ENCODE measurements around the gene FOXI3. TPM values are rescaled to one million over a fixed set of nuclear protein-coding genes. Genes with fewer than 3 reads are reported as not detected.
"Not testable (repeated sequence)": the region's sequence is repeated elsewhere in the genome, so short reads cannot be mapped to it uniquely, and the experiment has no call there.

FOXI3 gene
- total and polyA plus RNA-seq, 5 experiments from 2014 or later = not detected

DNA sequence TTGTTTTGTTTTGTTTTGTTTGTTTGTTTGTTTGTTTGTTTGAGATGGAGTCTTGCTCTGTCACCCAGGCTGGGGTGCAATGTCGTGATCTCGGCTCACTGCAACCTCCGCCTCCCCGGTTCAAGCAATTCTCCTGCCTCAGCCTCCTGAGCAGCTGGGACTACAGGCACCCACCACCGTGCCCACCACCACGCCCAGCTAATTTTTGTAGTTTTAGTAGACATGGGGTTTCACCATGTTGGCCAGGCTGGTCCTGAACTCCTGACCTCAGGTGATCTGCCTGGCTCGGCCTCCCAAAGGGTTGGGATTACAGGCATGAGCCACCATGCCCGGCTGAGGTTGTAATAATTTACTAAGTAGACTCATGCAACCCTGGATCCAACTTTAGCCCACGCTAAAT, 33.4 kb downstream of the FOXI3 start:
- H3K4me3 Mint-ChIP-seq, POLR2A ChIA-PET, H3K9me3 Mint-ChIP-seq, H3K36me3 Mint-ChIP-seq, H3K4me1 Mint-ChIP-seq, H3K27ac Mint-ChIP-seq, ATAC-seq, DNase-seq: not testable (repeated sequence)
- H3K27me3 Mint-ChIP-seq = peaks cover 7 to 39% (median 17%) of the 10 kb centered on the region in 5 donors

- Mint-ChIP-seq H3K27me3 (peaks cover 11 to 29% (median 18%) of the 10 kb centered on the region in 5 donors), H3K36me3 (no peaks in the 10 kb centered on the region), H3K4me1 (no peaks in the 10 kb centered on the region), H3K9me3 (no peaks in the 10 kb centered on the region), H3K27ac (no peak overlapping the region), H3K4me3 (no peak overlapping the region)
- no peak for ATAC-seq
- POLR2A ChIA-PET = no interaction called here
- no peak for DNase-seq
Observed at GRCh38 chr2:88416016-88416663, 36.4 kb downstream of the FOXI3 start.

- DNase-seq, H3K4me3 Mint-ChIP-seq, H3K4me1 Mint-ChIP-seq, POLR2A ChIA-PET, H3K27ac Mint-ChIP-seq, H3K27me3 Mint-ChIP-seq, H3K9me3 Mint-ChIP-seq, H3K36me3 Mint-ChIP-seq, ATAC-seq: not testable (repeated sequence)
Observed at GRCh38 chr2:88408870-88409269, 43.6 kb downstream of the FOXI3 start.

- Mint-ChIP-seq H3K4me1 (no peaks in the 10 kb centered on the region), H3K27me3 (peaks cover 0 to 31% (median 10%) of the 10 kb centered on the region in 5 donors), H3K36me3 (no peaks in the 10 kb centered on the region), H3K9me3 (peaks cover 0 to 1% (median 0%) of the 10 kb centered on the region in 9 donors), H3K4me3 (no peak overlapping the region), H3K27ac (no peak overlapping the region)
- POLR2A ChIA-PET = no interaction called here
- DNase-seq (no peak), ATAC-seq (no peak)
Observed at GRCh38 chr2:88400037-88400767, 52.3 kb downstream of the FOXI3 start.

DNA sequence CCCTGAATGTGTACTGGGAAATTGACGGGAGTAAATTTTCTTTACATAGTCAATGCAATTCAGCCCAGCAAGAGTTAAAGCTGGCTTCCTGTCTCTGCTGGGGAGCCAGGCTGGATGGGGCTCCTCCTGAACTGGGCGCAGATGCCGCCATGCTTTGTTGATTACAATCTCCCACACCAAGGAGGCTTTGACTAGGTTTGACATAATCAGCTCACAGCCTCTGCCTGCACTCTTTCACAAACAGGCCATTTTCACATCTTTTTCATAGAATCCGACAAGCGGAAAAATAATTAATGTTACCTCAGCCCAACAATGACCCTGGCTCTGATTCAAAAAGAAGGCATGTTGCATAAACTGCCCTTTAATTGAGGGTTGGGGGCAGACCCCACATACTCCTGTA, 54.3 kb downstream of the FOXI3 start:
- no peaks in the 10 kb centered on the region for H3K36me3 Mint-ChIP-seq
- DNase-seq (no peak), ATAC-seq (no peak)
- peaks cover 0 to 3% (median 0%) of the 10 kb centered on the region in 9 donors for H3K9me3 Mint-ChIP-seq
- H3K27ac Mint-ChIP-seq = no peak overlapping the region
- H3K4me3 Mint-ChIP-seq = no peak overlapping the region
- POLR2A ChIA-PET = no interaction called here
- H3K4me1 Mint-ChIP-seq = no peaks in the 10 kb centered on the region
- peaks cover 0 to 36% (median 8%) of the 10 kb centered on the region in 5 donors for H3K27me3 Mint-ChIP-seq

Other genes with a start within 250 kb of the FOXI3 start
- gene EIF2AK3, start 174.8 kb upstream of the FOXI3 start, total RNA-seq = 10 to 100 TPM; 28.4 to 29.8 TPM
- gene EIF2AK3, start 174.8 kb upstream of the FOXI3 start, polyA plus RNA-seq = 1 to 10 TPM; 3.1 to 8.9 (median 3.1) TPM
- gene RPIA, start 239.0 kb upstream of the FOXI3 start, total RNA-seq = 10 to 100 TPM; 31.6 to 31.8 TPM
- gene RPIA, start 239.0 kb upstream of the FOXI3 start, polyA plus RNA-seq = 10 to 100 TPM; 59.7 to 72.8 (median 64.9) TPM

All from naive thymus-derived CD8-positive, alpha-beta T cell (primary cell).